Lower leg skin (tissue), 3 donors: ENCODE measurements around the gene C1QL3.

ENCODE experiments used
- CTCF ChIP-seq, 3 donors: fragments of 450-650 bp; IDR thresholded peaks; one replicate each; pipeline ENCODE4 v1.5.1; 2016; ENCODE audit warnings: antibody characterized with exemption in 3 of 3, mild to moderate bottlenecking in 3 of 3, moderate library complexity in 2 of 3
- POLR2A ChIP-seq, 2 donors: fragments of 450-650 bp; IDR thresholded peaks; one replicate each; pipeline ENCODE4 v1.6.1; 2016 to 2017; ENCODE audit warnings: antibody characterized with exemption in 2 of 2, mild to moderate bottlenecking in 1 of 2, moderate library complexity in 1 of 2

- no peak for TF ChIP-seq CTCF (IDR thresholded peaks at IDR 0.05)
- no peak for TF ChIP-seq POLR2A (IDR thresholded peaks at IDR 0.05)
These were observed 38.3 kb downstream of the C1QL3 start for GRCh38 chr10:16483241-16483917.
